Keratinocyte (primary cell): ENCODE data around the gene RNF141.

Experiments
- CTCF ChIP-seq, 3 experiments: IDR thresholded peaks in 1 of 3; conservative IDR thresholded peaks in 1 of 3; optimal IDR thresholded peaks in 1 of 3; 2 replicates in 2 of 3; 3 replicates in 1 of 3; pipeline versions ENCODE3 to v1.5.1; 2011; ENCODE audit warnings: low read length in 3 of 3, mild to moderate bottlenecking in 3 of 3, moderate library complexity in 2 of 3, control low read depth in 1 of 3, inconsistent platforms in 1 of 3; ENCODE audit not compliant: insufficient read depth in 2 of 3; ENCODE audit errors: extremely low read depth in 1 of 3
- EZH2 ChIP-seq: IDR thresholded peaks from one replicate; pipeline ENCODE4 v1.6.1; 2012; ENCODE audit warnings: inconsistent platforms, mild to moderate bottlenecking, low read length, moderate library complexity

GRCh38 chr11:10526974-10527918, 13.7 kb downstream of the RNF141 start:
- TF ChIP-seq CTCF (optimal IDR thresholded peaks at IDR 0.05 in 1 of 3, IDR thresholded peaks at IDR 0.05 in 1 of 3, conservative IDR thresholded peaks at IDR 0.05 in 1 of 3; ENCODE audit: extremely low read depth in 1 of 3, insufficient read depth in 2 of 3, low read length in 3 of 3) (no peak), EZH2 (no peak)
